Loucy (cell line): ENCODE data around the gene DNAJC11.

Experiments
- H2AFZ ChIP-seq: fragments of 200-600 bp; sonication (generic); 2 replicates; pipeline ENCODE4 v1.6.0; 2016; ENCODE audit warnings: antibody characterized with exemption, mild to moderate bottlenecking, low read length, moderate library complexity
- H3F3A ChIP-seq: fragments of 200-600 bp; 2 replicates; pipeline ENCODE4 v1.6.0; 2016; ENCODE audit warnings: antibody characterized with exemption, low read depth, mild to moderate bottlenecking
- H3K27me3 ChIP-seq: fragments of 200-600 bp; sonication (generic); 2 replicates; pipeline ENCODE4 v1.6.1; 2014; ENCODE audit warnings: low read length, mild to moderate bottlenecking; ENCODE audit not compliant: insufficient read depth, poor library complexity, severe bottlenecking
- H3K36me3 ChIP-seq: fragments of 200-600 bp; sonication (generic); 2 replicates; pipeline ENCODE4 v1.6.1; 2016; ENCODE audit warnings: low read length; ENCODE audit not compliant: insufficient read depth
- H3K4me1 ChIP-seq: fragments of 200-600 bp; sonication (generic); 2 replicates; pipeline ENCODE4 v1.5.1; 2014; ENCODE audit warnings: low read length, mild to moderate bottlenecking; ENCODE audit not compliant: insufficient read depth, poor library complexity, severe bottlenecking
- H3K4me2 ChIP-seq: fragments of 200-600 bp; sonication (generic); 2 replicates; pipeline ENCODE4 v1.6.0; 2014; ENCODE audit warnings: antibody characterized with exemption, low read length, low read depth, mild to moderate bottlenecking; ENCODE audit not compliant: poor library complexity, severe bottlenecking
- H3K4me3 ChIP-seq: fragments of 200-600 bp; sonication (generic); 2 replicates; pipeline ENCODE4 v1.5.1; 2014; ENCODE audit warnings: low read length, mild to moderate bottlenecking, mixed read lengths; ENCODE audit not compliant: poor library complexity, severe bottlenecking
- H3K79me2 ChIP-seq: fragments of 200-600 bp; sonication (generic); 2 replicates; pipeline ENCODE4 v1.6.1; 2014; ENCODE audit warnings: low read length; ENCODE audit not compliant: insufficient read depth
- H3K9ac ChIP-seq: fragments of 200-600 bp; sonication (generic); 2 replicates; pipeline ENCODE4 v1.6.0; 2014; ENCODE audit warnings: mild to moderate bottlenecking, low read depth, low read length, moderate library complexity; ENCODE audit not compliant: poor library complexity, severe bottlenecking
- H3K9me2 ChIP-seq: fragments of 200-600 bp; sonication (generic); replicated peaks from 2 replicates; pipeline ENCODE4 v1.6.1; 2016; ENCODE audit warnings: low read depth, low read length, mixed read lengths
- H3K9me3 ChIP-seq: fragments of 200-600 bp; sonication (generic); 2 replicates; pipeline ENCODE4 v1.6.1; 2014; ENCODE audit warnings: mild to moderate bottlenecking, antibody characterized with exemption, low read length, low read depth; ENCODE audit not compliant: insufficient read depth
- H4K20me1 ChIP-seq: fragments of 200-600 bp; sonication (generic); 2 replicates; pipeline ENCODE4 v1.6.0; 2014; ENCODE audit warnings: antibody characterized with exemption, low read length, mild to moderate bottlenecking; ENCODE audit not compliant: insufficient read depth, poor library complexity, severe bottlenecking
- CTCF ChIP-seq: fragments of 200-600 bp; sonication (generic); conservative IDR thresholded peaks from 2 replicates; pipeline ENCODE4 v1.5.1; 2014; ENCODE audit warnings: mild to moderate bottlenecking, antibody characterized with exemption, low read length
- EZH2phosphoT487 ChIP-seq: fragments of 200-600 bp; IDR thresholded peaks from 2 replicates; pipeline ENCODE4 v1.6.1; 2018; ENCODE audit warnings: antibody characterized with exemption, mild to moderate bottlenecking, moderate library complexity, borderline replicate concordance

The DNAJC11 gene

GRCh38 chr1:6635161-6635909, 66.3 kb downstream of the DNAJC11 start:
- Histone ChIP-seq H3K4me2 (no peak overlapping the region), H4K20me1 (no peaks in the 10 kb centered on the region), H3K4me1 (no peaks in the 10 kb centered on the region), H3K27me3 (no peaks in the 10 kb centered on the region), H3K9me2 (no peaks in the 10 kb centered on the region), H3K9me3 (no peaks in the 10 kb centered on the region), H3K79me2 (no peaks in the 10 kb centered on the region), H2AFZ (no peak overlapping the region), H3K9ac (no peak overlapping the region), H3K36me3 (peaks cover 75% of the 10 kb centered on the region; the same call in 1 of the 2 replicates), H3K4me3 (no peak overlapping the region), H3F3A (no peaks in the 10 kb centered on the region)
- TF ChIP-seq CTCF, result no peak
- no peak for TF ChIP-seq EZH2phosphoT487

DNA sequence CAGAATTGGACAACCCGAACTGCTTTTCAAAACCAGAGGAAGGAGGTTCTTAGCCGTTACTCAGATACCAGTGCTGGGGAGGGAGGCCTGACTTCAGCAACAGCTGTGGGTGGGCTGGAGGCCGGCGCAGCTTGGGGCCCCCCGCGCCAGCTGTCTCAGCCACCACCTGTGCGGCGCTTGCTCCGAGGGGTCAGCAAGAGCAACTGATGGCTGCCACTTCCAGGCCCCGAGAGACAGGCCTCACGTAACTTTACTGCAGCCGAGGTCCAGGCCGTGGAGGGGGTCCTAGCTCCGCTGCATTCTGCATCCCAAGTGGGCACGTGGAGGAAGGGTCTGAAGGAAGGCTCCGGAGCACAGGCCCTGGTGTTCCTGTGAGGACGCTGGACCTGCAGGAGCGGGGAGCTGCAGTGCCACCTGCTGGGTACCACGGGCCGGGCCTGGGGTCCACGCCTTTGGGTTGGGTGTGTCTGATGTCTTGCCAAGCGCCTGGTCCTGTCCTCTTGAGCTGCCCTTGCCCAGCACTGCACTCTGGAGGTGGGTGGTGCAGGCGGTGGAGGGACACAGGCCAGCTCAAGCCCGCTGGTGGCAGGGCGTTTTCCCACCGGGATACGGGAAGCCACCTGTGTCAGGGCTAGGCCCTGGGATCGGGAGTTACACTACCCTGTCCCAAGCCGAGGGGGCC, 67.1 kb downstream of the DNAJC11 start:
- Histone ChIP-seq H3F3A (no peaks in the 10 kb centered on the region), H3K36me3 (peaks cover 69% of the 10 kb centered on the region; the same call in 1 of the 2 replicates), H3K27me3 (no peaks in the 10 kb centered on the region), H3K4me3 (no peak overlapping the region), H3K9ac (no peak overlapping the region), H3K4me2 (no peak overlapping the region), H4K20me1 (no peaks in the 10 kb centered on the region), H3K9me3 (no peaks in the 10 kb centered on the region), H3K79me2 (no peaks in the 10 kb centered on the region; the same call in 1 of the 2 replicates), H3K4me1 (no peaks in the 10 kb centered on the region), H2AFZ (no peak overlapping the region), H3K9me2 (no peaks in the 10 kb centered on the region)
- TF ChIP-seq EZH2phosphoT487, result no peak
- TF ChIP-seq CTCF, result peak; percentile 55

GRCh38 chr1:6632588-6633514, 68.8 kb downstream of the DNAJC11 start:
- H3K9ac ChIP-seq, result no peak overlapping the region
- TF ChIP-seq CTCF (no peak), EZH2phosphoT487 (no peak)

More at GRCh38 chr1:6632588-6633514, 68.8 kb downstream of the DNAJC11 start:
- no peaks in the 10 kb centered on the region for H3K9me3 ChIP-seq
- H3K4me2 ChIP-seq, result no peak overlapping the region
- peaks cover 4% of the 10 kb centered on the region for H3K4me1 ChIP-seq
- peaks cover 8% of the 10 kb centered on the region; the same call in 1 of the 2 replicates for H3K79me2 ChIP-seq
- no peaks in the 10 kb centered on the region for H3K9me2 ChIP-seq
- H3K4me3 ChIP-seq, result no peak overlapping the region
- no peak overlapping the region for H2AFZ ChIP-seq
- no peaks in the 10 kb centered on the region for H3K27me3 ChIP-seq
- no peaks in the 10 kb centered on the region for H4K20me1 ChIP-seq
- peaks cover 61% of the 10 kb centered on the region; the same call in 1 of the 2 replicates for H3K36me3 ChIP-seq
- no peaks in the 10 kb centered on the region for H3F3A ChIP-seq
